ENCODE data around the gene APBB2.
A peak's percentile ranks its signal among the peaks of the same experiment; 100 is the strongest.

The APBB2 gene

DNA sequence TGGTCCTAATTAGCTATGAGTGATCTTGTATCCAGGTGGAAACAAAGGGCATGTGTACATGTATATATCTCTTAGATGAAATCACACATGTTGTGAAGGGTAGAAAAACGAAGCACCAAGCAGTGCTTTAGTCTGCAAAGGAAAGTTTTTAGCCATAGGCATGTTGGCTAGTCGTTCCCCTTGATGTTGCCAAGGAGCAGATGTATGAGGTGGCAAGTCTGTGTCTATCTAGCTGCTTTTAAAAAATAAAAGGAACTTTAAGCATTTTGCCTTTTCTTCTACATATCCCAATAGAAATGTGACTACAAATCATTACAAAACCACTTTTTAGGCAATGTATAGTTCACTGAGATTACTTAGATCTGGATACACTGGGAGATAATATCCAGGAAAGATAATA is 401.5 kb downstream of the APBB2 start:
- DNase-seq, result no peak

DNA sequence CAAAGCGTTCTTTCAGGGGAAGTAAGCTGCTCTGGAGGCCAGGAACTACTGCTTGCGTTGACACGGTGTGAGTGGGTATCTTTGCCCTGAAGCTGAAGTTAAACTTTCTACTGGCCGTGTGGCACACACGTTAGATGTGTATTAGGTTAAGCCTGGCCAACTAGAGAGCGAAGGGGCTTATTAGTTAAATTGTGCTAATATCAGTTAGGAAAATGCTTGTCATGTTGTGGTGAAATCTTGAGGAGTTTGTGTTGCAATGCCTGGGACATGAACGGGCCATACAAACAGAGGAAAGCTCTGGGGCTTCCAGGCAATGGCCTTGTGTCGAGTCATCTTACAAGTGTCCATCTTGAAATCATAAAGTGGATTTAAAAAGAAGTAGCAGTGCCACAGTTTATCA is 402.0 kb downstream of the APBB2 start:
- DNase-seq, result no peak

DNA sequence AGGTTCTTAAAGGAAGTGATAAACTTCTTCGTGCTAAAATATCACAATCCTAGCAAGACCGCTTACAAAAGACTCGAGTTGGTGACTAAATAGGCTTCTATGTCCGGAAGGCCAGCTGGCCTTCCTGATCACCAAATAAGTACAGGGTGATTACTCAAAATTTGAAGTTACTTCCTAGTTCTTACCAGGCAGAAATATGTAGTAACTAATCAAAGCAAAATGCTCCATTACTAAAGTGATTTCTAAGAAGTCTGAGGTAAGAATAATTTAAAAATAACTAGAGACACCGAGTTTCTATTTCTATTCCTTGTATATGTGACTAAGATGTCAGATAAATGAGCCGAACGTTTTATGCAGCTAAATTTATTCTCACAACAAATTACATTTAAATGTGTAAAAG is 402.4 kb downstream of the APBB2 start:
- no peak for DNase-seq

GRCh38 chr4:40808926-40809457 is 405.4 kb downstream of the APBB2 start:
- DNase-seq, result no peak

DNA sequence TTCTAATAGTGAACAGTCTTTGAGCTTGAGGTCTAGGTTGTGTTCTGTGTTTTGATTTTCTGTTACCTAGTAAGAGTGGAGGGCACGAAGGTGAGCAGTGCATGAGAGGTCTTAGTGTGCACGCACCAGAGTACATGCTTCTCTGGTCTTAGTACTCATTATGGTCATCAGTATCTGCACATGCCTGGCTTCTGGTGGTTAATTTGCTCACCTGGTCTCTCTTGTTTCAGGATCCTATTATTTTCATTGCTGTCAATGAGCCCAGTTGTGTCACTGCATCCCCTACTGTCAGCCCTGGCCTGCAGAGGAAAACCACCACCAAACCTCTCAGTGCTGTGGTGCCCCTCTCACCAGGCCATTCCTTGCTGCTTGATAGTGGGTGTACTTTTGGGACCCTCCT is 409.7 kb downstream of the APBB2 start:
- DNase-seq, result no peak

DNA sequence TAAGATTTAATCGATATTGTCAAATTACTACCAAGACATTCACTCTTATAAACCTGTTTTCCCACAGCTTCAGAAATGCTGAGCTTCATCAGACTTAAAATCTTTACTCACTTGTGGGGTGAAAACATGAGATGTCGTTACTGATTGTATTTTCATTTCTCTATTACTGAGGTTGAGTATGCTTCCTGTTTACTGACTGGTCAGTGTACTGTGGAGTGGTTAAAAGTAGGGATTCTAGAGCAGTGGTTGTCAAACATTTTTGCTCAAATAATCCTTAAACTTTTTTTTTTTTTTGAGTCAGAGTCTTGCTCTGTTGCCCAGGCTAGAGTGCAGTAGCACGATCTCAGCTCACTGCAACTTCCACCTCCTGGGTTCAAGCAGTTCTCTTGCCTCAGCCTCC is 414.3 kb downstream of the APBB2 start:
- no peak for DNase-seq

- DNase-seq, result no peak
Measured at GRCh38 chr4:40789771-40790170, 424.6 kb downstream of the APBB2 start.

DNA sequence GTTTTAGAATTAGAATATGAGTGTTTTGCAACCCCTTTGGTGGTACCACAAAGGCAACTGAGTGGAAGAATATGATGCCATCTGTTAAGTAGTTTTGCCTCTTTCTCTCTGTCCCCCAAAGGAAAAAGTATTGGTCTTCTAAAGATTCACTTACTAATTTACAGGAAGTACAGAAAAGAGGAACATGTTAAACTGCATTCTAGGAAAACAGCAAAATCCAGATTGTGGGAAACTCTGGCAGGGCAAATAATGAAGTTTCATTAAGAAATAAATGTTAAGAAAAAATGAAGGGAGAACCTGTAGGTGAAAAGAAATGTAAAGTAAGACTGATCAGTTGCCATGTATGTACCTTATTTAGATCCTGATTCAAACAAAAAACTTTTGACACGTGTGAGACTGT is 425.3 kb downstream of the APBB2 start:
- no peak for DNase-seq

GRCh38 chr4:40788331-40788730 is 426.0 kb downstream of the APBB2 start:
- DNase-seq, result no peak

DNA sequence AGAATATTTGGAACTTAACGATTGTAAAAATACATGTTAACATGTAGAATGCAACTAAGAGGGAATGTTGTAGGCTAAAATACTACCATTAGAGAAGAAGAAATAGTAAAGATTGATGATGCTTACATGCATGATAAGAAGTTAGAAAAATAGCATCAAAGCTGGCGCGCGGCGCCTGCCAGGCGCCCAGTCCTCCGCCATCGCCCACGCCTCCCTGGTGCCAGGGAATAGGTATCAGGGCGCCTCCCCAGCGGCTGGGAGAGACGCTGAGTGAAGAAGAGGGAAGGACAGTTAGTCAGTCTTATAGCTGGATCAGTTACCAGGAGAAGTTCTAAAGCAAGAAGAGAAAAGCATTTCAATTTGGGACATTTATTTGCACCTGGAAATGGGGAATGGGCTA is 428.6 kb downstream of the APBB2 start:
- no peak for DNase-seq

DNA sequence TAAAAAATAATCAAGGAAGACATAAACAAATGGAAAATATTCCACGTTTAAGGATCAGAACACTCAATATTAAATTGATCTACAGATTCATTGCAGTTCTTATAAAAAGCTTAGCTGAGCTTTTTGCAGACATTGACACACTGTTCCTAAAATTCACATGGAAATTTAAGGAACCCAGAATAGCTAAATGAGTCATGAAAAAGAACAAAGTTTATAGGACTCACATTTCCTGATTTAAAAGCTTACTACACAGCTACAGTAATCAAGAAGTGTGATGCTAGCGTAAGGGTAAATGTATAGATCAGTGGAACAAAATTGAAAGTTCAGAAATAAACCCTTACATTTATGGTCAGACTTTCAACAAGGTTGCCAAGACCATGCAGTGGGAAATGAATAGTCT is 431.5 kb downstream of the APBB2 start:
- no peak for DNase-seq

GRCh38 chr4:40778090-40778489 is 436.3 kb downstream of the APBB2 start:
- no peak for DNase-seq

DNA sequence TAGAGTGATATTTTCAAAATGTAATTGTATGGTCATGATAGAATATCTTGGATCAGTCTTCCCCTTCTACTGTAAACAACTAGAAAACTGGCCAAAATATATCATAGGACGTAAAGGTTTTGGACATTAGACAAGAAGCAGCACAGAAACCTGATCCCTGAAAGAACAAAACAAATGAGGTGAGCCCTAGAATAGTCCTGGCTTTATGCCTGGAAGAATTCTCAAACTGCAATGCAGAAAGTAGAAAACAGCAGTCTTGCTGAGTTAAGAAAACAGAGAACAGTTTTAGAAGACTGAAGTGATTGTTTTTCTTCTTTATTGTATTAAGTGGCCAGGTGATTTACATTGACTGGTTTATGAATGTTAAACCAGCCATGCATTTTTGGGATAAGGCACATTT is 445.1 kb downstream of the APBB2 start:
- DNase-seq, result no peak

DNA sequence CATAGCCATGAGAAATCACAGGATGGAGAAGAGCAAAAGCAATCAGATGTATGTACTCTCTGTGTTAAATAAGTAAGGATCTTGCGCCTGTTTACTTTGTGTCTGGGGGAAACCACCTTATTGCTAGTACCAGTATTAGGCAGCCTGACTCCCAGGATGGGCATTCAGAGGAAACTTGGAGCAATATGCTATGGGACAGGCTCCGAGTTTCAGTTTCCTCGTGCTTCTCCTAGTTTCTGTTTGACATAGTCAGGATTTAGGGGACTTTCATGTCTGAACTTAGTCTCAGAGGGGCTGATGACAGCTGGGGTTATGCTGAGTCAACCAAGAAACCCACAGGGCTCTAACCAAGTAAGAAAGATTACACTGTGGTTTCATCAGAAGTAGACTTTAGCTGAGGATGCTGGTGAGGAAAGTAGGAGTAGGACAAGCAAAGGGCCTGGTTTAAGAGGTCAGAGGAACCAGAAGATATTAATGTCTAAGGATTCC is 451.1 kb downstream of the APBB2 start:
- DNase-seq, result peak; percentile 97

Data from fibroblast of skin of scalp (primary cell).